GM18519 (cell line): ENCODE results near the gene DDRGK1.

ENCODE experiments used
- ATAC-seq: cut with Tn5 transposase; IDR thresholded peaks from one replicate; pipeline ENCODE4 v1.9.1; 2021; ENCODE audit warnings: mild to moderate bottlenecking, moderate library complexity; ENCODE audit not compliant: unreplicated experiment, low FRiP score

Gene DDRGK1

GRCh38 chr20:3204124-3204794 lies at the start of gene DDRGK1:
Gene DDRGK1, minus strand, starts transcription at chr20:3204682. Its CDS starts 55 bp downstream, at chr20:3204627.
- no peak for ATAC-seq

GRCh38 chr20:3251806-3252205 lies 47.3 kb upstream of the DDRGK1 start:
- ATAC-seq, result no peak

- no peak for ATAC-seq
Measured at GRCh38 chr20:3250091-3250504, 45.6 kb upstream of the DDRGK1 start.

GRCh38 chr20:3248993-3249347 lies 44.5 kb upstream of the DDRGK1 start:
- no peak for ATAC-seq

- ATAC-seq, result no peak
Measured at GRCh38 chr20:3248167-3248992, 43.9 kb upstream of the DDRGK1 start.

- no peak for ATAC-seq
Measured at GRCh38 chr20:3247638-3248037, 43.2 kb upstream of the DDRGK1 start.

GRCh38 chr20:3246682-3247081 lies 42.2 kb upstream of the DDRGK1 start:
- ATAC-seq, result no peak

GRCh38 chr20:3245711-3246110 lies 41.2 kb upstream of the DDRGK1 start:
- no peak for ATAC-seq

- ATAC-seq, result no peak
Measured at GRCh38 chr20:3245156-3245555, 40.7 kb upstream of the DDRGK1 start.

GRCh38 chr20:3244613-3245012 lies 40.1 kb upstream of the DDRGK1 start:
- no peak for ATAC-seq

GRCh38 chr20:3243718-3244358 lies 39.4 kb upstream of the DDRGK1 start:
- ATAC-seq, result no peak

GRCh38 chr20:3242172-3242692 lies 37.8 kb upstream of the DDRGK1 start:
- no peak for ATAC-seq

GRCh38 chr20:3240776-3241363 lies 36.4 kb upstream of the DDRGK1 start:
- ATAC-seq, result no peak

- no peak for ATAC-seq
Measured at GRCh38 chr20:3239867-3240775, 35.6 kb upstream of the DDRGK1 start.

GRCh38 chr20:3239026-3239866 lies 34.8 kb upstream of the DDRGK1 start, which contains the start of gene SLC4A11:
Gene SLC4A11, minus strand, starts transcription at chr20:3239190. Its CDS starts 53 bp downstream, at chr20:3239137.
- ATAC-seq, result no peak

GRCh38 chr20:3238616-3239025 lies 34.1 kb upstream of the DDRGK1 start:
- no peak for ATAC-seq

- ATAC-seq, result no peak
Measured at GRCh38 chr20:3237958-3238615, 33.6 kb upstream of the DDRGK1 start.
